Measurements from ENCODE around the gene GCNA. TPM values are rescaled to one million over a fixed set of nuclear protein-coding genes. Genes with fewer than 3 reads are reported as not detected.
"Not testable (repeated sequence)": the region's sequence is repeated elsewhere in the genome, so short reads cannot be mapped to it uniquely, and the experiment has no call there.

The GCNA gene
- total RNA-seq, 1 donor from 2014 or later = 0.94 TPM

DNA sequence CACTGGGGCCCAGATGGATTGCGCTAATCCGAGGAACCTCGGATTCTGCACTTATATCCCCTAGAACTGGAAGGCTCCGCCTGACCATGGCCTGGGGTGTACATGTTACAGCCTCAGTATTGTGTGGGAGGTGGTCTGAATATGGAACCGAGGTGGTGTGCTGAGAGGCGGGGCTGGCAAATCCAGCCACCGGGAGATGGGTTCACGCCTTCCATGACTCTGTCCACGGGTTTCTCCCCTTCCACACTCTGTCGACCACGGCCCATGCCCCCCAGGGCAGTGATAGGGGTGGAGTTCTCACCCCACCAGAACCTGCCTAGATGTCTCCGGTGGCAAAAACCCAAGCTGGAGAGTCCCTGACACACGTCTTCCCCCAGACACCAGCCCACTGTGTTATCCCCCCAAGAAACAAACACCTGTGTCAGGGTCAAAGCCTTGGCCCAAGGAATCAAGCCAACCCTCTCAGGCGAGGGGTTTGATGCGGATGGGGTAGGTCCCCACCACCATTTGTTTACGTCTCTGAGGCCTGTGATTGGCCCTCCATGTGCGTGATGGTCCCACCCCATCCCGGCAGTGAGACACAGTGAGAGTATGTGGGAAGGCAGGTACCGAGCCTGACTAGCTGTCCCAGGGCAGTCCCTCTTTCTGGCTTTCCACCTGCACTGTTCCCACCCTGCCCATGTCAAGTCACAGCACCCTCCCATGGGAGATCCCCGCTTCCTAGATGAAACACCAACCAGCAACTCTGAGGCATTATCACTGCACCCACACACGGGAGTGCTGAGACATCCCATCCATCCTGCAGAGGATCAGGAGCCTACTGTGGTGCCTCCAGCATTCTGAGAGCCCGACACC, 82.6 kb downstream of the GCNA start:
- Mint-ChIP-seq H3K36me3 (no peaks in the 10 kb centered on the region), H3K9me3 (peaks cover 11% of the 10 kb centered on the region), H3K27me3 (ENCODE audit: low read depth) (peaks cover 5% of the 10 kb centered on the region), H3K27ac (no peak overlapping the region), H3K4me3 (no peak overlapping the region), H3K4me1 (no peaks in the 10 kb centered on the region)
- DNase-seq (ENCODE audit: low spot score in 2 of 2, unreplicated experiment in 2 of 2) = no peak
- TF ChIP-seq, protein P1, sequence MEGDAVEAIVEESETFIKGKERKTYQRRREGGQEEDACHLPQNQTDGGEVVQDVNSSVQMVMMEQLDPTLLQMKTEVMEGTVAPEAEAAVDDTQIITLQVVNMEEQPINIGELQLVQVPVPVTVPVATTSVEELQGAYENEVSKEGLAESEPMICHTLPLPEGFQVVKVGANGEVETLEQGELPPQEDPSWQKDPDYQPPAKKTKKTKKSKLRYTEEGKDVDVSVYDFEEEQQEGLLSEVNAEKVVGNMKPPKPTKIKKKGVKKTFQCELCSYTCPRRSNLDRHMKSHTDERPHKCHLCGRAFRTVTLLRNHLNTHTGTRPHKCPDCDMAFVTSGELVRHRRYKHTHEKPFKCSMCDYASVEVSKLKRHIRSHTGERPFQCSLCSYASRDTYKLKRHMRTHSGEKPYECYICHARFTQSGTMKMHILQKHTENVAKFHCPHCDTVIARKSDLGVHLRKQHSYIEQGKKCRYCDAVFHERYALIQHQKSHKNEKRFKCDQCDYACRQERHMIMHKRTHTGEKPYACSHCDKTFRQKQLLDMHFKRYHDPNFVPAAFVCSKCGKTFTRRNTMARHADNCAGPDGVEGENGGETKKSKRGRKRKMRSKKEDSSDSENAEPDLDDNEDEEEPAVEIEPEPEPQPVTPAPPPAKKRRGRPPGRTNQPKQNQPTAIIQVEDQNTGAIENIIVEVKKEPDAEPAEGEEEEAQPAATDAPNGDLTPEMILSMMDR (IDR thresholded peaks at IDR 0.05; ENCODE audit: unreplicated experiment) = no peak

DNA sequence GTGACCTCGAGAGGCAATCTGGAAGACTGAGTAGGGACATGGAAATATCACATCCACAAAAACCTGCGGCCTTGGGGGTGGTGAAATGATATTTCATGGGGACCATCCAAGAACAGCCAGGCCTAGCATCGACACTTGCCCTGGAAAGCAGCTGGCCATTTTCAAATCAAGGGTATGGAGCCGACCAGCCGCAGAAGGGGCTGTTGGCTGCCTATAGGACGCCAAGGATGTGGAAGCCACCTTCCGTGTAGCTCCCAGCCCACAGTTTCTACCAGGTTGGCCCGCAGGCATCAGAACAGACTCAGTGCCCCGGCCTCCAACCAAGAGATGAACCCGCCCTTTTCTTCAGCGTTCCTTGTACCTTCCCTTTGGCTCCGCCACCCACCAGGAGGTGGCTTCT, 83.7 kb downstream of the GCNA start:
- TF ChIP-seq, protein P1 (IDR thresholded peaks at IDR 0.05; ENCODE audit: unreplicated experiment) = no peak
- peaks cover 3% of the 10 kb centered on the region for H3K27me3 Mint-ChIP-seq (ENCODE audit: low read depth)
- H3K4me3 Mint-ChIP-seq = no peak overlapping the region
- H3K9me3 Mint-ChIP-seq = peaks cover 4% of the 10 kb centered on the region
- H3K36me3 Mint-ChIP-seq = no peaks in the 10 kb centered on the region
- no peak for DNase-seq (ENCODE audit: low spot score in 2 of 2, unreplicated experiment in 2 of 2)
- no peak overlapping the region for H3K27ac Mint-ChIP-seq
- H3K4me1 Mint-ChIP-seq = no peaks in the 10 kb centered on the region

DNA sequence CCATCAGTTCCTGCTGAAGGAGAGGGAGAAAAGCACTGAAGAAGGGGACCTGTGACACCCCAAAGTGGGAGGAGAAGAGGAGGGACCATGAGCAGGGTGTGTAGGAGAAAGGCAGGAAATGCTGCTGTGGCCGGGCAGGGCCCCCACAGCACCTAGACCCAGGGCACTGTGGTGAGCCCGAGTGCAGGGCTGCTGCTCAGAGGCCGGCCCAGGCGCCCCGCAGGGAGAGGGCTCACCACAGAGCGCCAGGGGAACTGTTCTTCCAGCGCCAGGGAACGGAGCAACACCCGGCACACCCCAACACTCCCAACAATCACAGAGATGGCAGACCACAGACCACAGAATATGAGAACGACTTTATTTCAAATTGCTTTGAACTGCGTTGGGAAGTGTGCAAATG, 84.4 kb downstream of the GCNA start:
- H3K27ac Mint-ChIP-seq; H3K4me1 Mint-ChIP-seq; DNase-seq (ENCODE audit: low spot score in 2 of 2, unreplicated experiment in 2 of 2); H3K9me3 Mint-ChIP-seq; H3K36me3 Mint-ChIP-seq; H3K27me3 Mint-ChIP-seq (ENCODE audit: low read depth); H3K4me3 Mint-ChIP-seq: not testable (repeated sequence)

Other genes with a start within 250 kb of the GCNA start
- 46.5 to 48.0 TPM (median 47.9 TPM) in 3 replicates for gene TAF1, start 212.1 kb upstream of the GCNA start, total RNA-seq
- gene OGT, start 45.3 kb upstream of the GCNA start, total RNA-seq = 201 to 206 TPM (median 202 TPM) in 3 replicates
- gene CXCR3, start 40.1 kb downstream of the GCNA start, total RNA-seq = not detected in 3 replicates
- gene CXorf49, start 139.8 kb downstream of the GCNA start, total RNA-seq = not detected in 3 replicates
- not detected in 3 replicates for gene CXorf49B, start 184.9 kb downstream of the GCNA start, total RNA-seq

Data from mesothelial cell of epicardium (in vitro differentiated cells).